NCI-H1092 (cell line): ENCODE data around the gene DYNC1H1.

Experiments used
- DNase-seq: peaks from one replicate; lab custom pipeline; 2025; lab: John Stamatoyannopoulos, UW

DYNC1H1 gene

GRCh38 chr14:101964297-101965180, at the start of gene DYNC1H1:
Gene DYNC1H1 (plus strand): TSS chr14:101964573. CDS start chr14:101964692, 119 bp downstream.
- DNase-seq, result peak; percentile 93

DNA sequence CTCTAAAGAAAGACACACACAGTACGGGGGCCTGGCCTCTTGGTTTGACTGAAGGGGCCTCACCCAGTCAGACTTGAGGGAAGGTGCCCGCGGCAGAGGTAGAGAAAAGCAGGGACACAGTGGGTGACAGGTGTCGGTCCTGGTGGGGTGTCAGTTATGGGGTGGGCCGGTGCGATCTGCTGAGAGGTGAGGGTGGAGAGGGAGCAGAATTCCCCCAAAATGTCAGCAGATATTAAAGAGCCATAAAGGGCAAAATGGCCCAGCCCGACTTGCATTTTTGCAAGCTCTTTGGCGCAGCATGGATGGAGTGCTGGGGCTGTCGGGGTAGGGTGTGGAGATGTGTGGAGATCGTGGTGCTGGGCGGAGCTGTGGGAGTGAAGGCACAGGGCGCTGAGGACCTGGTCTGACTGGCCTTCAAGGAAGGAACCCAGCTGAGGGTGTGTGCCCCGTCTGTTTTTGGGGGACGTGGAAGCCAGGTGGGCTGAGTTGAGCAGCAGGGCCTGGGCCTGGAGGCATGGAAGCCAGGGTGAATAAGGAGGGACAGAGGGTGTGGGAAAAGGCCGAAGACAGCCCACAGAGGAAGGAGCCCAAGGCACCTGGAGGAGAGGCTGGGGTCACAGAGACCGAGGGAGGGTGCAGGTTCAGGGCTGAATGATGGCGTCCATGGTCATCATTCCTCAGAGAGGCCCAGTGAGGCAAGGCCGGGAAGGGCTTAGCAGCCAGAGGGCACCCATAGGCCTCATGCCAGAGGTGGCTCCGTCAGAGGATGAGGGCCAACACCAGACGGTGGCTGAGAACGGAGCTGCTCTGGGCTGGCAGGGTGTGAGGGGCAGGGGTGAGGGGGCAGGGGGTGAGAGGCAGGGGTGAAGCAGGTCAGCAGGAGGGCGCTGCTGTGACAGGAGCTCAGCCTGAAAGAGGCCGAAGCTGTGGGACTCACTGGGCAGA, 48.2 kb upstream of the DYNC1H1 start:
- no peak for DNase-seq

GRCh38 chr14:101916816-101917412, 47.5 kb upstream of the DYNC1H1 start:
- DNase-seq, result no peak

GRCh38 chr14:101917413-101918017, 46.9 kb upstream of the DYNC1H1 start:
- no peak for DNase-seq

DNA sequence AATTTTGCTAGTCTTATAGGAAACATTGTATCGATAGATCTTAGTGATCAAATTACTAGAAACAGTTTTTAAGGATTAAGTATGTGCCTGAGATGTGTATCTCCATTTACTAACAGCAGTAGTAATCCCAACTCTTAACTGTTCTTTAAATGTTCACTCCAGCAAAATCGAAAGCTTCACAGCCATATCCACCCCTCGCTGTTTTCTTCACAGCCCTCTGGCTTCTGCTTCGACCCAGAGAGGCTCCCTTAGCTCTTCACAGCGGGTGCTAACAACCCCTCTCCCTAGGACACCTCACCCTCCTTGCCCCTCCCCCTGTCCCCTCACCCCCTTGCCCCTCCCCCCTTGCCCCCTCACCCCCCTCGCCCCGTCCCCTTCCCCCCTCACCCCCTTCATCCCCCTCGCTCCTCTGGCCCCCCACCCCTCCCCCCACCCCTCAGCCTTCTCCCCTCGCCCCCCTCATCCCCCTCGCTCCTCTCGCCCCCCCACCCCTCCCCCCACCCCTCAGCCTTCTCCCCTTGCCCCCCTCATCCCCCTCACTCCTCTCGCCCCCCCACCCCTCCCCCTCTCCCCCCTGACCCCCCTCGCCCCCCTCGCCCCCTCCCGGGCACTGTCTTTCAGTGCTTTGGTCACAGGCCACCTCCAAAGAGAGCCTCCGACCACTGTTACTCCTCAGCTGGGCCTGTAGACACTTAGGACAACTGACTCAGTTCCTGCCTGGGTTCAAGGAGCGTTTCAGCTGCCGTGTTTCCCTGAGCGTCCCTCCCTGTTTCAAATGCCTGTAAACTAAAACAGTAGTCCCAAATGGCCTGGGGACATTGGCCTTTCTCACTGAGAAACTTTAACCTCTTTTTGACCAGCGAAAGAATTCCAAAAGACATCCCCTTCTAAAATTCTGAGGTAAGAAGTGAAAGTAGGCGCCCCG, 46.0 kb upstream of the DYNC1H1 start:
- no peak for DNase-seq

DNA sequence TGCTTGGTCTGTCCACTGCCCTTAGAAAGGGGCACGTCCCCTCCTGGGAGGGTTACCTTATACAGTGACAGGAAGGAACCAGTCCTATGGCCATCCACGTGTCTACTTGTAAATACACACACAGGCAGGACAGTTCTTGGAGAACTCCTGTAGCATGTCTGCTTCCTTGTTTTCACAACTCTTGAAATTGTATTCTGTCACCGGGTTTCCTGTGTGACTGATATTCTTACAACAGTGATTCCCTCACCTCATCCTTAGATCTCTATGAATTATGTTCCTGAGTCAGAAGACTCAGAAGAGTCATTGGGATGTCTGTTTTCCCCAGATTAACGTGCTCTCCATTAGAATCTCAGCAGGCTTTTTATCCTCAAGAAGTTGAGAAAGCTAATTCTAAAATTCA, 44.1 kb upstream of the DYNC1H1 start:
- DNase-seq, result no peak

DNA sequence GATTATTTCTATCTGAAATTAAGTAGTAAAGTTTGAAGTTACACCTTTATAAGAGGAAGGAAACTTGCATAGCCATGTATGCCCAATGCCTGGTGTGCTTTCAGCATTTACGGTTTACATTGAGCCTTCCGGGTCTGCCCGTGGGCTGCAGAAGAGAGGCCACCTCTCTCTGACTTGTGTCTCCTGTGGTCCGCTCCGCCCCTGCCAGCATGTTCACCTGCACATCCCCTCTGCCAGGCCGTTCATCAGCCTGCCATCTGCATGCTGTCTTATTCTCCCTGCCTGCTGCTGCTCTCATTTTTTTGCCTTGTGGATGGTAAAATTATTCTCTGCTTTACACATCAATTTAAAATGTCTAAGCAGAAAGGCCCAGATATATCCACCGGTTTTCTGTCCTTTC, 41.5 kb upstream of the DYNC1H1 start:
- no peak for DNase-seq

GRCh38 chr14:101925152-101925551, 39.2 kb upstream of the DYNC1H1 start:
- no peak for DNase-seq

- DNase-seq, result no peak
Measured at GRCh38 chr14:101926085-101926484, 38.3 kb upstream of the DYNC1H1 start.

DNA sequence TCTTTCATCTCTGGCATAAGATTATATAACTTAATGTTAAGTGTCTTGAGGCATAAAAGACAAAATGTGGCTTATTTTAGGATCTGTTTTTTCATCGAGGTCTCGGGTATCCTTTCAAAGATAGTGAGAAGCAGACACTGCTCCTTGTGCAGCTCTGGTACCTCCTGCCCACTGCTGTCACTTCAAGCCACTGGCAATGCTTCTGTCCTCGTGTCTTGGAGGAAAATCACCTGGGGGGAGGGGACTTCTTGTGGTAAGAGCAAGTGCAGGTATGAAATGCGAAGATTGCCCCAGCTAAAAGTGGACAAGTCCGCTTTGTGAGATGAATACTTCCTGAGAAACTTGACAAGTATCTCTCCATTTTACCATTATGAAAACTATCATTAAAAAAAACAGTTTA, 37.8 kb upstream of the DYNC1H1 start:
- DNase-seq, result no peak

GRCh38 chr14:101927859-101928258, 36.5 kb upstream of the DYNC1H1 start:
- DNase-seq, result no peak

DNA sequence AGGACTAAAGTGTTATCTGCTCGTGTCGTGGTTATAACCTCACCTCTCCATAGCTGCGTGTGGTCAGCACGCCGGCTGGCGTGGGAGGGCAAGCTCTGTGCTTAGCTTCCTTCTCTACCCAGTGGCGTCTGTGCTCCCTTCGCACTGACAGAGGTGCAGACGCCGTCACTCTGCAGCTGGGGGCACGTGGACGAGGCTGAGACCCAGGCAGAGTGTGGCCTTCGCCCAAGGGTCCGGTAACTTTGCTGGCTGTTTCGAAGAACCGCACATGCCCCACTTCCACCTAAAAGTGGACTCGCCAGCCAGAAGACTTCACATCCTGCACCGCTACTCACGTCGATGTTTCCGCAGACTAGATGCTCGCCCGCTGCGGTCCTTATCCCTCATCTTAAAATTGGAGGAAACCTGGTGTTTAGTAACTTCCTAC, 35.9 kb upstream of the DYNC1H1 start:
- no peak for DNase-seq

DNA sequence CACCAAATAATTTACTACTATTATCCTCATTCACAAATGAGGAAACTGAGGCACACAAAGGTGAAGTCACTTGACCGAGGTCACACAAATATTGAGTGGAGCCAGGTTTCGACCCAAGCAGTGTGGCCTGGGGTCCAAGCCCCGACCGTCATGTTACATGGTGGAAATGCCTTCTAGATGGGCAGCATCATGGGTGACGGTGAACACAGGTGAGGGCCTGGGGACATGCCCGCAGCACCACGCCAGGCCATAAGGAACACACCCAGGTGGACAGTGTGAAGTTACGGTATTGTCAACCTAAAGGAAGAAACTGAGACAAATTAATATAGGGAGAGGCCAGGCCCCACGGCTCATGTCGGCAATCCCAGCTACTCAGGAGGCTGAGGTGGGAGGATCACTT, 35.3 kb upstream of the DYNC1H1 start:
- DNase-seq, result no peak

- DNase-seq, result no peak
Measured at GRCh38 chr14:101929946-101930345, 34.4 kb upstream of the DYNC1H1 start.

- no peak for DNase-seq
Measured at GRCh38 chr14:101932673-101933072, 31.7 kb upstream of the DYNC1H1 start.

- no peak for DNase-seq
Measured at GRCh38 chr14:101933209-101933608, 31.2 kb upstream of the DYNC1H1 start.

DNA sequence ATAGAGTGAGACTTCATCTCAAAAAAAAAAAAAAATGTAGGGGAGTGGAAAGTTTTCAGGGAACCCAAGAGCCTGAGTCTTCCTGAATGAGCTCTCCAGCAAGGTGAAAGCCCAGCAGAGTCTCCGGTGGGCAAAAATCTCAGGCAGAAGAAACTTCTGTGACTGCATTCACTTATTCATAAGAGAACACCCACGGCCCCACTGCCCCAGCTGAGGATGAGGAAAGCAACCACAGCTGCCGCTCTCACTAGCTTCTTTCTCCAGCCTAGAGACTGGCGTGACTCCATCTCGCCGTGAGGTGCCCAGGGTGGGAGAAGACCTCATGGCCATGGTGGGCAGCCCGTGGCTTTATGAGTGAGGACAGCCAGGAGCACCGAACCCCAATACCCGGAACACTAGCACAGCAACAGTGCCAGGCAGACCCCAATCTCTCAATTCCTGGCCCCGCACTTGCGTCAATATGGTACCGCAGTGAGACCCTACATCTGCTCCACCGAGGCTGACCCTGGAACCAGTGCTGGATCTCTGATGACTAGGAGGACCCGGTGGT, 29.7 kb upstream of the DYNC1H1 start:
- no peak for DNase-seq

DNA sequence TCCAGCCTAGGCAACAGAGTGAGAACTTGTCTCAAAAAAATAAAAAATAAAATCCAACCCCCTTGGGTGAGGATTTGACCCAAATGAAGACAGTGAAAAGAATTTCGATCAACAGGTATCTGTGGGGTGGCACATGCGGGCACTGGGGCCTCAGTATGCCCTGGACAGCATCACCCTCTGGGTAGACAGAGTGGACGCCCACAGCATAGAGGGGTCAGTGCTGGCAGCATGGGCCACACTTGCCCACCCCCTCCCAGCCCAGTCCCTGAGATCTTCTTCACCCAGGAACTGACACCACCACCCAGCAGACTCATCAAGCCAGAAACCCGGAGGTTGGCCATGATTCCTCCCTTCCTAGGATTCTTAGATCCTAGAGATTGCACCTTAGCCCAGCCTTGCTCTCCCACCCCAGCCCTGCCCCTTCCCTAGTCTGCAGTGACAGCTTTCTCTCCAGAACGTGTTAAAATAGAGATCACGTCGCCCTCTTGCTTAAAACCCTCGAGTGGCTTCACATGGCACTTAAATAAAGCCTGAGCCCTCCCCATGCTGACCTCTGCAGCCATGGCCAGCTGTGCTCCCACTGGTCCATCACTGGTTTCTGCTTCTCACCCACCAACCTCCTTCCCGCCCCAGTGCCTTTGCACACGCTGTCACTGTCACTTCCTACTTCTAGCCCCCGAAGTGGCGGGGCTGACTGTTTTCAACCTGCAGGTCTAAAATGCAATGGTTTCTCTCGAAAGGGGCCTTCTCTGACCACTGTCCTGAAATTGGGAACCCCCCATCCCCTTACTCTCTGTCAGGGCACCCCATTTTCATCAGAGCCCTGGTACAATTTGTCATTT, 26.2 kb upstream of the DYNC1H1 start:
- DNase-seq, result no peak

DNA sequence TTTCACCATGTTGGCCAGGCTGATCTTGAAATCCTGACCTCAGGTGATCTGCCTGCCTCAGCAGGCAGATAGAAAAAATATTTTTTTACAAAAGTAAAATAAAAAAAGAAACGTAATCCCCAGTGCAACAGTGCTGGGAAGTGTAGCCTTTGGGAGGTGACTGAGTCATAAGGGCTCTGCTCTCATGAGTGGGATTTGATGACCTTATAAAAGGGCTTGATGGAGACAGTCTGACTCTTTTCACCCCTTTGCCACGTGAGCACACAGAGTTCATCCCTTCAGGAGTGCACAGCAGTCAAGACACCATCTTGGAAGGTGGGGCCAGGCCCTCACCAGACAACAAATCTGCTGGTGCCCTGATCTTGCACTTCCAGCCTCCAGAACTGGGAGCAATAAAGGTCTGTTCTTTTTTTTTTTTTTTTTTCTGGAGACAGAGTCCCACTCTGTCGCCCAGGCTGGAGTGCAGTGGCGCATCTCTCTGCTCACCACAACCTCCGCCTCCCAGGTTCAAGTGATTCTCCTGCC, 24.7 kb upstream of the DYNC1H1 start:
- DNase-seq, result no peak
